Transverse colon (tissue), 4 donors: Measurements from ENCODE around the gene CCSER2.

ENCODE experiments used
- EP300 ChIP-seq: sonication (generic); formaldehyde crosslinking; IDR thresholded peaks from one replicate; pipeline ENCODE4 v1.6.1; 2017; ENCODE audit warnings: antibody characterized with exemption, low read depth
- POLR2A ChIP-seq: fragments of 450-650 bp; IDR thresholded peaks from one replicate; pipeline ENCODE4 v1.6.1; 2016; ENCODE audit warnings: antibody characterized with exemption, mild to moderate bottlenecking, moderate library complexity
- POLR2AphosphoS5 ChIP-seq, 3 donors: sonication (generic); formaldehyde crosslinking; IDR thresholded peaks; one replicate each; pipeline ENCODE4 v1.6.1; 2016; ENCODE audit warnings: antibody characterized with exemption in 3 of 3
- TF ChIP-seq, protein P1 (sequence below), 5 experiments: fragments of 200-600 bp in 3 of 5; fragments of 450-650 bp in 2 of 5; sonication (generic) in 3 of 5; IDR thresholded peaks; 1 replicate in 2 of 5; 2 replicates in 3 of 5; pipeline ENCODE4 v1.5.1; 2016 to 2017; ENCODE audit warnings: antibody characterized with exemption in 5 of 5, inconsistent platforms in 3 of 5, mild to moderate bottlenecking in 2 of 5, moderate library complexity in 1 of 5

- no peak for TF ChIP-seq POLR2AphosphoS5 (IDR thresholded peaks at IDR 0.05)
- TF ChIP-seq, protein P1, sequence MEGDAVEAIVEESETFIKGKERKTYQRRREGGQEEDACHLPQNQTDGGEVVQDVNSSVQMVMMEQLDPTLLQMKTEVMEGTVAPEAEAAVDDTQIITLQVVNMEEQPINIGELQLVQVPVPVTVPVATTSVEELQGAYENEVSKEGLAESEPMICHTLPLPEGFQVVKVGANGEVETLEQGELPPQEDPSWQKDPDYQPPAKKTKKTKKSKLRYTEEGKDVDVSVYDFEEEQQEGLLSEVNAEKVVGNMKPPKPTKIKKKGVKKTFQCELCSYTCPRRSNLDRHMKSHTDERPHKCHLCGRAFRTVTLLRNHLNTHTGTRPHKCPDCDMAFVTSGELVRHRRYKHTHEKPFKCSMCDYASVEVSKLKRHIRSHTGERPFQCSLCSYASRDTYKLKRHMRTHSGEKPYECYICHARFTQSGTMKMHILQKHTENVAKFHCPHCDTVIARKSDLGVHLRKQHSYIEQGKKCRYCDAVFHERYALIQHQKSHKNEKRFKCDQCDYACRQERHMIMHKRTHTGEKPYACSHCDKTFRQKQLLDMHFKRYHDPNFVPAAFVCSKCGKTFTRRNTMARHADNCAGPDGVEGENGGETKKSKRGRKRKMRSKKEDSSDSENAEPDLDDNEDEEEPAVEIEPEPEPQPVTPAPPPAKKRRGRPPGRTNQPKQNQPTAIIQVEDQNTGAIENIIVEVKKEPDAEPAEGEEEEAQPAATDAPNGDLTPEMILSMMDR (IDR thresholded peaks at IDR 0.05) = no peak
- TF ChIP-seq EP300 = no peak
- TF ChIP-seq POLR2A = no peak
These were observed 203.0 kb downstream of the CCSER2 start for GRCh38 chr10:84531396-84531795.
